LoVo (cell line): ENCODE data around the gene CYP2A6.
"Not testable (repeated sequence)": the region's sequence is repeated elsewhere in the genome, so short reads cannot be mapped to it uniquely, and the experiment has no call there.

Source experiments
- DNase-seq: peaks from one replicate; pipeline ENCODE4 v3.0.0-alpha.2; 2016; ENCODE audit warnings: low spot score

The CYP2A6 gene

GRCh38 chr19:40843653-40844052 lies 6.6 kb downstream of the CYP2A6 start:
- DNase-seq, result not testable (repeated sequence)

DNA sequence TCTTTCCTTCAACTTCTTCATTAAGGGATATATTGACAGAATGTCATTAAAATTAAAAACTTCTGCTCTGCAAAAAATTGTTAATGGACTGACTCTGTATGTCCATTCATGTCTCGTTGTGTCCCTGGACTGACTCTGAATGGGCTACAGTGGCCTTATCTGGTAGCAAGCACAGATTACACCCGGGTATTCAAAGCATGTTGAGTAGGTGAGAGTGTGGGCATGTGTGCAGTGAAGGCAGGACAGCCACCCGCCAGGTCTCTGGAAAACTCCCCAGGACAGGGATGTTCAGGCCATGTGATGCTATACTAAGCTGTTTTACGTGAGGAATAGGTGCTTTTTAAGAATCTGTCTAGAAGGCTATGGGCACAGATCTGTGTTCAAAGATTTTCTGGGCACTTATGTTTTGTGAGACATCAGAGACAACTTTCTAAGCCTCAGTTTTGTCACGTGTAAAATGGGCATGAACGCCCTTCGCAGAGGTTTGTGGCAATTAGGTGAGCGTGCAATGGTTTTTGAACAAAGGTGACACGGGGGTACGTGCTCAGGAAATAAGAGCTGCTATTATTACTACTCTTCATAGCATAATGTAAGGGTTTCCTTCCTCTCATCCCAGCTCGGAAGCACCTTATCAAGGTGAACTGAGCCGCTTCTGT lies 7.1 kb downstream of the CYP2A6 start:
- DNase-seq, result not testable (repeated sequence)

GRCh38 chr19:40842012-40842411 lies 8.2 kb downstream of the CYP2A6 start:
- not testable (repeated sequence) for DNase-seq

DNA sequence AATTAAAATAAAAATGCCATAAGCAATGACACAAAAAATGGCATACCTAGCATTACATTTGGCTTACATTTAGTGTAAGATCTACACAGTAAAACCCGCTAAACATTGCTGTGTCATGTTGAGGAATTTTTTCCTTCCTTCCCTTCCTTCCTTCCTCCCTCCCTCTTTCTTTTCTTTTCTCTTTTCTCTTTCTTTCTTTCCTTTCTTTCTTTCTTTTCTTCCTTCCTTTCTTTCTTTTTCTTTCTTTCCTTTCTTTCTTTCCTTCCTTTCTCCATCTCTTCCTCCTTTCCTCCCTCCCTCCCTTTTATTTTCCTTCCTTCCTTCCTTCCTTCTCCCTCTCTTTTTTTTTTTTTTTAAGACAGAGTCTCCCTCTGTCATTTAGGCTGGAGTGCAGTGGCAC lies 11.8 kb downstream of the CYP2A6 start:
- not testable (repeated sequence) for DNase-seq

- DNase-seq, result no peak
Observed at GRCh38 chr19:40836754-40837429, 13.4 kb downstream of the CYP2A6 start.

DNA sequence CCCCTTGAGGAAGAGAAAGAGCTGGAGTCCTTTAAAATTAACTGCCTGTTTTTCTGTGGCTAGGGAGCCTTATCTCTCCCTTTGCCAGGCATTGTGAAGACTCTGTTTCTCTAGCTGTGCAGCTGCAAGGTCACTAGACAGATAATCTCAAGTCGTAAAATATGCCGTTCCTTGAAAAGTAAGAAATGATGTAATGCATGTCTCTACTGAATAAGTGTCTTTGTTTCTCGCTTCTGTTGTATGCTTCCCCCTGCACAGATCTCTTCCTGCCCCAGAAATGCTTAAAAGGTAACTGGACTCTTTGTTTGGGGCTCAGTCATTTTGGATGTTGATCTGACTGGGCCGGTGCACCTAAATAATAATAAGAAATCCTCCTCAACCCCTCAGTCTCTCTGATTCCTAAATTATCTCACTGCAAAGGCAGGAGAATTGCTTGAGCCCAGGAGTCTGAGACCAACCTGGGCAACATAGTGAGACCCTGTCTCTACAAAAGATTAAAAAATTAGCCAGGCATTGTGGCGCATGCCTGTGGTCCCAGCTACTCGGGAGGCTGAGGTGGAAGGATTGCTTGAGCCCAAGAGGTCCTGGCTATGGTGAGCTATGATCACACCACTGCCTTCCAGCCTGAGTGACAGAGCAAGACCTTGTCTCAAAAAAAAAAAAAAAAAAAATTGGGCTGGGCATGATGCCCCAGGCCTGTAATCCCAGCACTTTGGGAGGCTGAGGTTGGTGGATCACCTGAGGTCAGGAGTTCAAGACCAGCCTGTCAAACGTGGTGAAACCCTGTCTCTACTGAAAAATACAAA lies 16.3 kb downstream of the CYP2A6 start:
- not testable (repeated sequence) for DNase-seq

DNA sequence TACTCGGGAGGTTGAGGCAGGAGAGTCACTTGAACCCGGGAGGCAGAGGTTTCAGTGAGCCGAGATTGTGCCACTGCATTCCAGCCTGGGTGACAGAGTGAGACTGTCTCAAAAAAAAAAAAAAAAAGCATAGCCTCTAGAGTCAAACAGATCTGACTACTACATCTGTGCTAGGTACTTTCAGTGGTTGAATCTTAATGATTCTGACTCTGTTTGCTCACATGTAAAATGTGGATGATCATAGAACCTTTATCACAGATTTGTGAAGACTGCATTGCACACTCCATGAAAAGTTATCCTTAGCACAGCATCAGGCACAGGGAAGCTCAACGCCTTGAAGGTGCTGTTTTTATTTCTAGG lies 17.8 kb downstream of the CYP2A6 start:
- DNase-seq, result not testable (repeated sequence)

DNA sequence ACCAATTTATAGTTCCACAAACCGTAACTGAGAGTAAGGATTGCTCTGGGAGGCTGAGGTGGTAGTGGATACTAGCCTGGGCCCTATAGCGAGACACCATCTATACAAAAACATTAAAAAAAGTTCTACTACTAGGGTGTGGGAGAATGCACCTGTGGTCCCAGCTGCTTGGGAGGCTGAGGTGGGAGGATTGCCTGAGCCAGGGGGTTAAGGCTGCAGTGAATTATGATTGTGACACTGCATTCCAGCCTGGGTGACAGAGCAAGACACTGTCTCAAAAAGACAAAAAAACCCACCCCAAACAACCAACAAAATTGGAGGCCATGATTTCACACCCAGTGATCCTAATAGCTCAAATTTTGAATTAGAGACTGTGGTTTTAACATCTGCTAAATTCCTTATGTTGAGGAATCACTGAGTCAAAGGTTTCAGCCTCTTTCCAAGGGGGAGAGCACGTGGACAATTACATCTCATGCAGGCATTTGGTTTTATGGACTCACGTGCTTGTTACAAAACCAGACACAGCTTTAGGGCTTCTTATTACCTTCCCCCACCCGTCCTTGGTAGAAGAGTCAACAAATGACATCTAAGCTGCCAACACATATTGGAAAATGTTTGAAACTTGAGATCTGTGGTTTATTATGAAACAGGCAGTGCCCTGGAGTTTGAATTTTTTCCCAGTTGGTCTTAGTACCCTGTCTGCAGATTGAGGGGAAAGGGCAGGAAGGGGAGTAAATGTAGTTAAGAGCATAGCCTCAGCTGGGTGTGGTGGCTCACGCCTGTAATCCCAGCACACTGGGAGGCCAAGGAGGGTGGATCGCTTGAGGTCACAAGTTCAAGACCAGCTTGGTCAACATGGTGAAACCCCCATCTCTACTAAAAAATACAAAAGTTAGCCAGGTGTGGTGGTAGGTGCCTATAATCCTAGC lies 18.5 kb downstream of the CYP2A6 start:
- peak; percentile 84 for DNase-seq

DNA sequence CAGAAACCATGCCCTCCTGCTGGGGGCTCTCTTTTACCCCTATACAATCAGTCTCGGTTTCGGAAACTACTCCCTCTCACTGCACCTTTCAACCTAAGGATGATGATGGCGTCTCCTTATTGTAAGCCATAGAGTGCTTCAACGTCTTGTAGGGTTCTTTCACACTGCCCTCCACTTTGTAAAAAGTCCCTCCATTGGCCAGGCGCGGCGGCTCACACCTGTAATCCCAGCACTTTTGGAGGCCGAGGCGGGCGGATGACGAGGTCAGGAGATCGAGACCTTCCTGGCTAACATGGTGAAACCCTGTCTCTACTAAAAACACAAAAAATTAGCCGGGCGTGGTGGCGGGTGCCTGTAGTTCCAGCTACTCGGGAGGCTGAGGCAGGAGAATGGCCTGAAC lies 19.5 kb downstream of the CYP2A6 start:
- not testable (repeated sequence) for DNase-seq

- no peak for DNase-seq
Observed at GRCh38 chr19:40829205-40829604, 21.0 kb downstream of the CYP2A6 start.

DNA sequence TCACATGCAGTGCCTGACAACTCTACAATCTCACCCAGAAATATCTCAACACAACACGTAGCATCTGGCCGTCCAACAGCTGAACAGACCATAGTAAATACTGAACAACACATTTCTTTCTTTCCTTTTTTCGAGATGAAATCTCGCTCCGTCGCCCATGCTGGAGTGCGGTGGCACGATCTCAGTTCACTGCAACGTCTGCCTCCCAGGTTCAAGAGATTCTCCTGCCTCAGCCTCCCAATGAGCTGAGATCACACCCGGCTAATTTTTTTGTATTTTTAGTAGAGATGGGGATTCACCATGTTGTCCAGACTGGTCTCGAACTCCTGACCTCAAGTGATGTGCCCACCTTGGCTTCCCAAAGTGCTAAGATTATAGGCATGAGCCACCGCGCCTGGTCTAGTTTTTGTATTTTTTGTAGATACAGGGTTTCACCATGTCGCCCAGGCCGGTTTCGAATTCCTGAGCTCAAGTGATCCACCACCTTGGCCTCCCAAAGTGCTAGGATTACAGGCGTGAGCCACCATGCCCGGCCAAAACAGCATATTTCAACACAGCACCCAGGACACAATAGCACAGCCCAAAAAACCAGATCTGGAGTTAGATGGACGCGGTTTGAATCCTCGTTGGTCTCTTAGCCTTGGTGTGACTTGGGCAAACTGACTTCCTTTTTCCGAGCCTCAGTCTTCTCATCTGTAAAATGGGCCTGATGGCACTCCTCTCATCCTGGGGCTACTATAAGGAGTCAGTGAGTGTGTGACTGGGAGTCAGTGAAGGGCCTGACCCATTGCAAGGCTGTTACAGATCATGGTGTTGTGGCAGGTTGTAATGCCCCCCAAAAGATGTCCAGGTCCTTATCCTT lies 22.6 kb downstream of the CYP2A6 start:
- DNase-seq, result no peak

- DNase-seq, result not testable (repeated sequence)
Observed at GRCh38 chr19:40826699-40827385, 23.4 kb downstream of the CYP2A6 start.

GRCh38 chr19:40826312-40826698 lies 23.9 kb downstream of the CYP2A6 start:
- not testable (repeated sequence) for DNase-seq

DNA sequence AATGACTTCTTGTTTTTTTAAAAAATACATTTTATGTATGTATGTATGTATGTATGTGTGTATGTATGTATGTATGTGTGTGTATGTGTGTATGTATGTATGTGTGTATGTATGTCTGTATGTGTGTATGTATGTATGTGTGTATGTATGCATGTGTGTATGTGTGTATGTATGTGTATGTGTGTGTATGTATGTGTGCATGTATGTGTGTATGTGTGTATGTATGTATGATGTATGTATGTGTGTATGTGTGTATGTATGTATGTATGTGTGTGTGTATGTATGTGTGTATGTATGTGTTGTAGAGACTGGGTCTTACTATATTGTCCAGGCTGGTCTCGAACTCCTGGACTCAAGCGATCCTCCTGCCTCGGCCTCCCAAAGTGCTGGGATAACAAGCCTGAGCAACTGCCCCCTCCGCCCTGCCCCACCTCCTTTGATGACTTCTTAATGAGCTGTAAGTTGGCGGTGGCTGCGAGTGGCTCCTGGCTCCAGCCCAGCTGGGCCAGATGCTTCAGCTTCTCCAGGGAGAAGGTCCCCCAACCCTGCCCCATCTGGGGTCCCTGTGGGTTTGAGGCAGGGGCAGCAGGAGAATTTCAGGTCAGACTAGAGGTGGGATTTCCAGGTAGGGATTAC lies 24.7 kb downstream of the CYP2A6 start:
- not testable (repeated sequence) for DNase-seq

GRCh38 chr19:40824916-40825315 lies 25.3 kb downstream of the CYP2A6 start:
- not testable (repeated sequence) for DNase-seq

GRCh38 chr19:40822704-40823553 lies 27.3 kb downstream of the CYP2A6 start:
- DNase-seq, result not testable (repeated sequence)

DNA sequence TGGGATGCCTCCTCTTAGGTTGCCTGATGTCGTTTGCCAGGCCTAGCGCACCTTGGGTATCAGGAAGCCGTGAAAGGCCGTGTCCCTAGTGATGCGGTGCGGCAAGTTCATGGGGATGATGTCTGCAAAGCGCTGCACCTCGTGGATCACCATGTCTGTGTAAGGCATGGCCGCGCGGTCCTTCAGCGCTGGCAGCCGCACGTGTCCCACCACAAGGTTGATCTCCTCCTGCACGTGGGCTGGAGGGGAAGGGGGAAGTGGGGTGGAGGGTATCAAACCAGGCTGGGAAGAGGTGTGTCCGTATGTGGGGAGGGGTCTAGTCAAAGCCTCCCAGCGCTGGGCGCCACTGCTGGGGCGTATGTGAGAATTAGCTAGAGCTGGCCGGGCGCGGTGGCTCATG lies 28.1 kb downstream of the CYP2A6 start:
- DNase-seq, result no peak

- not testable (repeated sequence) for DNase-seq
Observed at GRCh38 chr19:40819479-40820234, 30.6 kb downstream of the CYP2A6 start.
